Cerebellar nuclear complex (tissue), 1 donor: ENCODE results near the gene DBT.
A peak's percentile ranks its signal among the peaks of the same experiment; 100 is the strongest.
"Not testable (repeated sequence)": the region's sequence is repeated elsewhere in the genome, so short reads cannot be mapped to it uniquely, and the experiment has no call there.

Source experiments
- DNase-seq, 2 experiments: peaks; one replicate each; lab custom pipeline; 2025; lab: John Stamatoyannopoulos, UW

Gene DBT

GRCh38 chr1:100249537-100250257, at the start of gene DBT:
DBT (minus strand) TSS chr1:100249834; CDS start chr1:100249820, 14 bp downstream.
- peak; percentile 76 to 98 for DNase-seq

- no peak for DNase-seq
Measured at GRCh38 chr1:100298512-100298911, 48.9 kb upstream of the DBT start.

DNA sequence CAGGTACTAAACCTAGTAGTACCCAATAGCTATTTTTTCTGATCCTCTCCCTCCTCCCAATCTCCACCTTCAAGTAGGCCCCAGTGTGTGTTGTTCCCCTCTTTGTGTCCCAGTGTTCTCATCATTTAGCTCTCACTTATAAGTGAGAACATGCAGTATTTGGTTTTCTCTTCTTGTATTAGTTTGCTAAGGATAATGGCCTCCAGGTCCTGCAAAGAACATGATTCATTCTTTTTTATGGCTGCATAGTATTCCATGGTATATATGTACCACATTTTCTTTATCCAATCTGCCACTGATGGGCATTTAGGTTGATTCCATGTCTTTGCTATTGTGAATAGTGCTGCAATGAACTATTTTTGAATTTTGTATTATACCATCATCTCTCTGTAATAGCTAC, 47.4 kb upstream of the DBT start:
- not testable (repeated sequence) for DNase-seq

DNA sequence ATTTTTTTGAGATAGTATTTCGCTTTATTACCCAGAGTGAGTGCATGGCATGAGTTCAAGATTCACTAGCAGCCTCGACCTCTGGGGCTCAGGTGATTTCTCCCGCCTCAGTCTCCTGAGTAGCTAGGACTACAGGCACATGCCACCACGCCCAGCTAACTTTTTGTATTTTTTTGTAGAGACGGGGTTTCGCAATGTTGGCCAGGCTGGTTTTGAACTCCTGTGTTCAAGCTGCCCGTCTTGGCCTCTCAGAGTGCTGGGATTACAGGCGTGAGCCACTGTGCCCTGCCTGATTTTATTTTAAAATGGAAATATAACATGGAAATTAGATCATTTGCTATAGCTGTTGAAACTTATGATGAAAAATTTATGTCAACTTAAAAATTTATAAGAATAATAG, 46.5 kb upstream of the DBT start:
- no peak for DNase-seq

GRCh38 chr1:100292711-100293110, 43.1 kb upstream of the DBT start:
- no peak for DNase-seq

DNA sequence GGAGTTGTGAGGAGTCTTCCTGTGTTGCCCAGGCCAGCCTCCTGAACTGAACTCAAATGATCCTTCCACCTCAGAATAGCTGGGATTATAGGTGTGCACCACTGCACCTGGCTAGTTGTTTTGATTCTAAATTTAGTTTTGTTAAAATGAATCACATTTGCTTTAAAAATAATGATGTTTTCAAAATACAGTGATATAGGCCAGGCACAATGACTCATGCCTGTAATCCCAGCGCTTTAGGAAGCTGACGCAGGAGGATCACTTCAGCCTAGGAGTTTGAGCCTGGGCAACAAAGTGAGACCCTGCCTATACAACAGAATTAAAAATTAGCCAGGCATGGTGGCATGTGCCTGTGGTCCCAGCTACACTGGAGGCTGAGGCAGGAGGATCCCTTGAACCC, 40.7 kb upstream of the DBT start:
- DNase-seq = no peak

GRCh38 chr1:100287162-100287561, 37.5 kb upstream of the DBT start:
- no peak for DNase-seq

- DNase-seq = no peak
Measured at GRCh38 chr1:100284591-100284990, 35.0 kb upstream of the DBT start.

DNA sequence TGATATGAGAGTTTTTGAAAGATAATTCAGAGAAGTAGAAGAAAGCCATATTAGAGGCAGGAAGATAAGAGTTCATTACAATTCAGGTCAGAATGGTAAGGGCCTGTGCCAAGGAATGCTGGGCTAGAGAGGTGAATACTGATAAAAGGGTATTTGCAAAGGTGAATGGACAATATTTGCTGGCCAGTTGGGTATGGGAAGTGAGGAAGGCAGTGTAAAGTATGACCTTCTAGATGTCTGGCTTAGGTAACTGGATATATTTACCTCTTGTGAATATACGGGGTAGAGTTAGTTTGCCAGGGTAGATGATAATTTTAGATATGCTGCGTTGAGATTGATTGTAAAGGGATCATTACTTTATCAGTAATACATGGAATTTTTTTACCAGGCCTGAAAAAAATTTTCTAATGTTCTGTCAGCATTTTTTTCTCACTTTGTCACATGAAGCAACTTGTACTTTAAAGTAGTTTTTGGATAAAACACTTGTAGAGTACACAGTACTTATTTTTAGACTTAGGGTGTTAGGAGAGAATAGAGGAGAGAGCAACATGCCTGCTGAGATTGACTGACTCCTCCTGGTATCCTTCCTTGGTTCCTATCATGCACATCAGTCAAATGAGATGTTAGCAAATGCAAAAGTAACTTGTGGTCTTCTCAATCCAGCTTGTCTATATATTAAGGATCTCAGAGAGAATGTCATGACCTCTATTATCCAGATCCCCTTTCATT, 30.5 kb upstream of the DBT start:
- DNase-seq = no peak

GRCh38 chr1:100279358-100279923, 29.8 kb upstream of the DBT start:
- DNase-seq = no peak

GRCh38 chr1:100277866-100278265, 28.2 kb upstream of the DBT start:
- DNase-seq = no peak

- DNase-seq = no peak
Measured at GRCh38 chr1:100268202-100268601, 18.6 kb upstream of the DBT start.

DNA sequence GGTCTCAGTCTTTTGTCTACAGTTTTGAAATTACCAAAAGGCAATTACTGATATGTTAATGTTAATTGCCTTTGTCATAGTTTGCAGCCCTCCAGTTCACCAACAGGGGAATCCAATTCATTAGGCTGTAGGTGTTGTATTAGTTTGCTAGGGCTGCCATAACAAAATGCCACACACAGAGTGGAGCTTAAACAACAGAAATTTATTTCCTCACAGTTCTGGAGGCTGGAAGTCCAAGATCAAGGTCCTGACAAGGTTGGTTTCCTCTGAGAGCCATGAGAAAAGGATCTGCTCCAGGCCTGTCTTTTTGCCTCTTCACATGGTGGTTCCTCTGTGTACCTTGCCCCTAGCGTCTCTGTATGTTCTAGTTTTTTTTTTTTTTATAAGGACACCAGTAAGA, 17.6 kb upstream of the DBT start:
- DNase-seq = no peak

GRCh38 chr1:100266741-100267140, 17.1 kb upstream of the DBT start:
- no peak for DNase-seq

DNA sequence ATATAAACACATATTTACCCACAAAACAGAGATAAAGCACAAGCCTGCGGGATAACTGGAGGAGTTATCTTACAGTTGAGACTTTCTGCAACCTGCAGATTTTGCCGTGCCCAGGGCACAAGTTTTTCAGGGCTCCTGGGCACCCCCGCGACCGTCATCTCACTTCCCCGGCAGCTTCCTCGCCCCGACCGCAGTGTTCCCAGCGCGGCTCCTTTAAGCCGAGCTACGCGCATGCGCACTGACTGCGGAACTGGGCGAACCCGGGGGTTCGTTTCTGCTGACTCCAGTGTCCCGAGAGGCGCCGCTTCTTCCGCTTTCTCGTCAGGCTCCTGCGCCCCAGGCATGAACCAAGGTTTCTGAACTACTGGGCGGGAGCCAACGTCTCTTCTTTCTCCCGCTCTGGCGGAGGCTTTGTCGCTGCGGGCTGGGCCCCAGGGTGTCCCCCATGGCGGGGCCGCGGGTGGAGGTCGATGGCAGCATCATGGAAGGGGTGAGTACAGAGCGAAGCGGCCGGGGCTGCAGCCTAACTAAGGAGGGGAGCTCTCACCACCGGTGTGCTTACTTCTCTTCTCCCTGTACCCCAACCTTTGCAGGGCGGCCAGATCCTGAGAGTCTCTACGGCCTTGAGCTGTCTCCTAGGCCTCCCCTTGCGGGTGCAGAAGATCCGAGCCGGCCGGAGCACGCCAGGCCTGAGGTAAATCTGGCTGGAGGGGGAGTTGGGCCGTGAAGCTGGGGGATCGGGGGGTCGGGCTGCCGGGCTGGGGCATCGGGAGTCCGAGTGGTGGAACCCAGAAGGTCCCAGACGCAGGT, 16.5 kb upstream of the DBT start, which contains the start of gene RTCA:
Gene RTCA, plus strand, starts transcription at position 286 of the 810 bp plus-strand sequence. Its CDS starts 160 bp downstream, at position 446.
- peak; percentile 1 to 83 for DNase-seq

DNA sequence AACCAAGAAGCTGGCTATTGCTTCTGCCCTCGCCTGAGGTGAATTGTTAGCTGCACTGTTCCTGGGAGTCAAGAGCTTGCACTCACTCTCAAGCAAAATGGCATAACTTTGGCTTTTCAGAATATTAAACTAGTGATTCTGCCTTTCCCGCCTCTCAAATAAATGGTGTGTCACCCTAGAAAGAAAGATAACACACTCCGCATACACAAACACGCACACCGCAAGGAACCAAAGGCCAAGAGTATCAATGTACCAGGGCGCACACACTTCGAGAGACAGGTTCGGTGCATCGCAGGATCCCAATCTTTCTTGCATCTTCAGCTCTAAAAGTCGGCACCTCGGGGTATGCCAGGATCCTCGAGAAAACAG, 15.9 kb upstream of the DBT start:
- peak in 1 of 2 experiments; percentile 49 for DNase-seq

GRCh38 chr1:100264081-100264480, 14.4 kb upstream of the DBT start:
- not testable (repeated sequence) for DNase-seq

GRCh38 chr1:100261686-100262085, 12.1 kb upstream of the DBT start:
- DNase-seq = no peak

DNA sequence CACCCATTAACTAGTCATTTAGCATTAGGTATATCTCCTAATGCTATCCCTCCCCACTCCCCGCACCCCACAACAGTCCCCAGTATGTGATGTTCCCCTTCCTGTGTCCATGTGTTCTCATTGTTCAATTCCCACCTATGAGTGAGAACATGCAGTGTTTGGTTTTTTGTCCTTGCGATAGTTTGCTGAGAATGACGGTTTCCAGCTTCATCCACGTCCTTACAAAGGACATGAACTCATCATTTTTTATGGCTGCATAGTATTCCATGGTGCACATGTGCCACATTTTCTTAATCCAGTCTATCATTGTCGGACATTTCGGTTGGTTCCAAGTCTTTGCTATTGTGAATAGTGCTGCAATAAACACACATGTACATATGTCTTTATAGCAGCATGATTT, 8.8 kb upstream of the DBT start:
- DNase-seq = not testable (repeated sequence)

- not testable (repeated sequence) for DNase-seq
Measured at GRCh38 chr1:100256273-100256672, 6.6 kb upstream of the DBT start.

GRCh38 chr1:100253552-100253951, 3.9 kb upstream of the DBT start:
- no peak for DNase-seq

DNA sequence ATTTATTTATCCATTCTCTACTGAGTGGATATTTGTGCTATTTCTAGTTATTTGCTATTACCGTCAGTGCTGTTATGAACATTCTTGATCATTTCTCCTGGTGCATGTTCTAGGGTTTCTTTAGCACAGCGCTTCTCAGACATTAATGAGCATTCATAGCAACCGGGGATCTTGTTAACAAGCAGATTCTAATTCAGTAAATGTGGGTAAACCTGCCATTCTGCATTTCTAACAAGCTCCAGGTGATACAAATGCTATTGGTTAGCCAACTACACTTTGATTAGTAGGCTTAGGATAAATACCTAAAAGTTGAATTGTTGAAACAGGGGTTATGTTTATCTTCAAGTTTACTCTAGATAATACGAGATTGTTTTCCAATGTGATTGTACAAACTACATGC, 3.3 kb upstream of the DBT start:
- DNase-seq = no peak
